Activated T-helper 2 cell treated with anti-CD3 and anti-CD28 coated beads, Interferon-gamma antibody, Interleukin-2, Interleukin-4, amounts not matched to agents 10 μg/mL and 5 μg/mL and 100 μg/mL, durations not matched to agents 14 hours and 24 hours and 36 hours (primary cell): Measurements from ENCODE around the gene KCNA5. TPM values are rescaled to one million over a fixed set of nuclear protein-coding genes. Genes with fewer than 3 reads are reported as not detected.

Experiments used
- DNase-seq: peaks from one replicate; pipeline ENCODE4 v3.0.0; 2021; ENCODE audit warnings: low spot score
- H3K27ac Mint-ChIP-seq: one replicate; pipeline ENCODE4 v1.8.0; 2021; ENCODE audit warnings: mixed read lengths
- H3K27me3 Mint-ChIP-seq: one replicate; pipeline ENCODE4 v1.8.0; 2021; ENCODE audit warnings: low read depth, mixed read lengths
- H3K36me3 Mint-ChIP-seq: one replicate; pipeline ENCODE4 v1.8.0; 2021; ENCODE audit warnings: low read depth, mixed read lengths
- H3K4me1 Mint-ChIP-seq: one replicate; pipeline ENCODE4 v1.8.0; 2021; ENCODE audit warnings: low read depth, mixed read lengths
- H3K4me3 Mint-ChIP-seq: one replicate; pipeline ENCODE4 v1.8.0; 2021; ENCODE audit warnings: low read depth, mild to moderate bottlenecking, moderate library complexity, mixed read lengths
- H3K9me3 Mint-ChIP-seq: one replicate; pipeline ENCODE4 v1.8.0; 2021; ENCODE audit warnings: mixed read lengths
- intact Hi-C: fragments of 100-400 bp; cut with micrococcal nuclease; formaldehyde crosslinking; loops from one replicate; pipeline ENCODE4 v1.15.1; 2023
- total RNA-seq: library from RNA; stranded (reverse); gene quantifications from 2 replicates; pipeline ENCODE4 v1.2.3, GENCODE V29; 2022

The KCNA5 gene
- total RNA-seq, 1 donor from 2014 or later, result not detected

GRCh38 chr12:5051334-5051733 is 7.7 kb downstream of the KCNA5 start:
- Mint-ChIP-seq H3K4me1 (peaks cover 3% of the 10 kb centered on the region), H3K27ac (no peak overlapping the region), H3K36me3 (no peaks in the 10 kb centered on the region), H3K27me3 (peaks cover 9% of the 10 kb centered on the region), H3K4me3 (no peak overlapping the region), H3K9me3 (no peaks in the 10 kb centered on the region)
- intact Hi-C loops, result no loop called here
- DNase-seq, result no peak

- Mint-ChIP-seq H3K4me1 (peaks cover 3% of the 10 kb centered on the region), H3K4me3 (no peak overlapping the region), H3K27ac (no peak overlapping the region), H3K36me3 (no peaks in the 10 kb centered on the region), H3K9me3 (no peaks in the 10 kb centered on the region), H3K27me3 (peaks cover 7% of the 10 kb centered on the region)
- no peak for DNase-seq
- intact Hi-C loops, result no loop called here
Observed at GRCh38 chr12:5051913-5052312, 8.2 kb downstream of the KCNA5 start.

- no peak for DNase-seq
- intact Hi-C loops, result no loop called here
- H3K27me3 Mint-ChIP-seq, result peaks cover 7% of the 10 kb centered on the region
- no peak overlapping the region for H3K4me3 Mint-ChIP-seq
- H3K27ac Mint-ChIP-seq, result no peak overlapping the region
- H3K4me1 Mint-ChIP-seq, result peaks cover 3% of the 10 kb centered on the region
- no peaks in the 10 kb centered on the region for H3K9me3 Mint-ChIP-seq
- H3K36me3 Mint-ChIP-seq, result no peaks in the 10 kb centered on the region
Observed at GRCh38 chr12:5052348-5052747, 8.7 kb downstream of the KCNA5 start.

GRCh38 chr12:5059358-5059757 is 15.7 kb downstream of the KCNA5 start:
- no peaks in the 10 kb centered on the region for H3K9me3 Mint-ChIP-seq
- H3K4me1 Mint-ChIP-seq, result no peaks in the 10 kb centered on the region
- H3K4me3 Mint-ChIP-seq, result no peak overlapping the region
- intact Hi-C loops, result no loop called here
- H3K36me3 Mint-ChIP-seq, result no peaks in the 10 kb centered on the region
- DNase-seq, result no peak
- no peaks in the 10 kb centered on the region for H3K27me3 Mint-ChIP-seq
- H3K27ac Mint-ChIP-seq, result no peak overlapping the region

GRCh38 chr12:5060958-5061357 is 17.3 kb downstream of the KCNA5 start:
- Mint-ChIP-seq H3K27me3 (no peaks in the 10 kb centered on the region), H3K9me3 (no peaks in the 10 kb centered on the region), H3K4me1 (no peaks in the 10 kb centered on the region), H3K4me3 (no peak overlapping the region), H3K27ac (no peak overlapping the region), H3K36me3 (no peaks in the 10 kb centered on the region)
- no peak for DNase-seq
- intact Hi-C loops, result no loop called here

GRCh38 chr12:5063149-5063548 is 19.5 kb downstream of the KCNA5 start:
- H3K27me3 Mint-ChIP-seq, result no peaks in the 10 kb centered on the region

GRCh38 chr12:5064913-5065490 is 21.3 kb downstream of the KCNA5 start:
- Mint-ChIP-seq H3K4me3 (no peak overlapping the region), H3K27me3 (no peaks in the 10 kb centered on the region), H3K9me3 (no peaks in the 10 kb centered on the region), H3K36me3 (no peaks in the 10 kb centered on the region), H3K4me1 (no peaks in the 10 kb centered on the region), H3K27ac (no peak overlapping the region)
- DNase-seq, result no peak
- intact Hi-C loops, result no loop called here

More at GRCh38 chr12:5063149-5063548, 19.5 kb downstream of the KCNA5 start:
- H3K27ac Mint-ChIP-seq, result no peak overlapping the region
- DNase-seq, result no peak
- H3K9me3 Mint-ChIP-seq, result no peaks in the 10 kb centered on the region
- no peaks in the 10 kb centered on the region for H3K36me3 Mint-ChIP-seq
- no peaks in the 10 kb centered on the region for H3K4me1 Mint-ChIP-seq
- H3K4me3 Mint-ChIP-seq, result no peak overlapping the region
- intact Hi-C loops, result no loop called here

GRCh38 chr12:5066251-5066650 is 22.6 kb downstream of the KCNA5 start:
- Mint-ChIP-seq H3K9me3 (no peaks in the 10 kb centered on the region), H3K27me3 (peaks cover 1% of the 10 kb centered on the region), H3K27ac (no peak overlapping the region), H3K36me3 (no peaks in the 10 kb centered on the region), H3K4me3 (no peak overlapping the region), H3K4me1 (no peaks in the 10 kb centered on the region)
- intact Hi-C loops, result no loop called here
- DNase-seq, result no peak

GRCh38 chr12:5068126-5068525 is 24.4 kb downstream of the KCNA5 start:
- no peaks in the 10 kb centered on the region for H3K9me3 Mint-ChIP-seq
- intact Hi-C loops, result no loop called here
- no peaks in the 10 kb centered on the region for H3K4me1 Mint-ChIP-seq
- no peaks in the 10 kb centered on the region for H3K36me3 Mint-ChIP-seq
- H3K27me3 Mint-ChIP-seq, result peaks cover 1% of the 10 kb centered on the region
- no peak overlapping the region for H3K27ac Mint-ChIP-seq
- DNase-seq, result no peak
- H3K4me3 Mint-ChIP-seq, result no peak overlapping the region

GRCh38 chr12:5068619-5069018 is 24.9 kb downstream of the KCNA5 start:
- H3K36me3 Mint-ChIP-seq, result no peaks in the 10 kb centered on the region

GRCh38 chr12:5070090-5070489 is 26.4 kb downstream of the KCNA5 start:
- H3K4me1 Mint-ChIP-seq, result no peaks in the 10 kb centered on the region
- H3K36me3 Mint-ChIP-seq, result no peaks in the 10 kb centered on the region
- H3K4me3 Mint-ChIP-seq, result no peak overlapping the region
- intact Hi-C loops, result no loop called here
- DNase-seq, result no peak
- H3K27ac Mint-ChIP-seq, result no peak overlapping the region
- no peaks in the 10 kb centered on the region for H3K9me3 Mint-ChIP-seq
- H3K27me3 Mint-ChIP-seq, result peaks cover 1% of the 10 kb centered on the region

More at GRCh38 chr12:5068619-5069018, 24.9 kb downstream of the KCNA5 start:
- no peaks in the 10 kb centered on the region for H3K4me1 Mint-ChIP-seq
- H3K4me3 Mint-ChIP-seq, result no peak overlapping the region
- intact Hi-C loops, result no loop called here
- no peak overlapping the region for H3K27ac Mint-ChIP-seq
- H3K9me3 Mint-ChIP-seq, result no peaks in the 10 kb centered on the region
- DNase-seq, result no peak
- H3K27me3 Mint-ChIP-seq, result peaks cover 1% of the 10 kb centered on the region

- no peak for DNase-seq
- H3K4me3 Mint-ChIP-seq, result no peak overlapping the region
- H3K4me1 Mint-ChIP-seq, result no peaks in the 10 kb centered on the region
- no peaks in the 10 kb centered on the region for H3K9me3 Mint-ChIP-seq
- no peak overlapping the region for H3K27ac Mint-ChIP-seq
- intact Hi-C loops, result no loop called here
- peaks cover 1% of the 10 kb centered on the region for H3K27me3 Mint-ChIP-seq
- H3K36me3 Mint-ChIP-seq, result no peaks in the 10 kb centered on the region
Observed at GRCh38 chr12:5071496-5071895, 27.8 kb downstream of the KCNA5 start.

- no peak overlapping the region for H3K27ac Mint-ChIP-seq
- intact Hi-C loops, result no loop called here
Observed at GRCh38 chr12:5072311-5072710, 28.6 kb downstream of the KCNA5 start.

GRCh38 chr12:5073054-5073453 is 29.4 kb downstream of the KCNA5 start:
- Mint-ChIP-seq H3K9me3 (no peaks in the 10 kb centered on the region), H3K4me3 (no peak overlapping the region), H3K27me3 (peaks cover 3% of the 10 kb centered on the region), H3K27ac (no peak overlapping the region), H3K36me3 (no peaks in the 10 kb centered on the region), H3K4me1 (no peaks in the 10 kb centered on the region)
- DNase-seq, result no peak
- intact Hi-C loops, result no loop called here

More at GRCh38 chr12:5072311-5072710, 28.6 kb downstream of the KCNA5 start:
- Mint-ChIP-seq H3K4me3 (no peak overlapping the region), H3K27me3 (peaks cover 1% of the 10 kb centered on the region), H3K36me3 (no peaks in the 10 kb centered on the region), H3K9me3 (no peaks in the 10 kb centered on the region), H3K4me1 (no peaks in the 10 kb centered on the region)
- no peak for DNase-seq
